Calu3 (cell line): ENCODE results near the gene ADM5. TPM values are rescaled to one million over a fixed set of nuclear protein-coding genes. Genes with fewer than 3 reads are reported as not detected.
A peak's percentile ranks its signal among the peaks of the same experiment; 100 is the strongest.

Experiments
- BruUV-seq: library from RNA; stranded (reverse); fragments of 400-500 nt; replicated peaks from 2 replicates; lab custom pipeline; 2021; lab: Mats Ljungman, UMichigan
- CTCF ChIA-PET: fragments of 300-600 bp; sonication (Branson Sonifier 250); formaldehyde crosslinking; loops from one replicate; lab custom pipeline; 2022; ENCODE audit warnings: antibody characterized with exemption; lab: Charles Lee
- DNase-seq: peaks from one replicate; pipeline ENCODE4 v3.0.0; 2022
- H3K27ac Mint-ChIP-seq: one replicate; pipeline ENCODE4 v1.8.0; 2022; ENCODE audit warnings: mixed read lengths; ENCODE audit not compliant: unreplicated experiment
- H3K27me3 Mint-ChIP-seq: one replicate; pipeline ENCODE4 v1.8.0; 2022; ENCODE audit warnings: mixed read lengths; ENCODE audit not compliant: unreplicated experiment
- H3K36me3 Mint-ChIP-seq: one replicate; pipeline ENCODE4 v1.8.0; 2022; ENCODE audit warnings: mild to moderate bottlenecking, moderate library complexity, mixed read lengths; ENCODE audit not compliant: insufficient read depth, unreplicated experiment
- H3K4me1 Mint-ChIP-seq: one replicate; pipeline ENCODE4 v1.8.0; 2022; ENCODE audit warnings: mild to moderate bottlenecking, low read depth, mixed read lengths; ENCODE audit not compliant: unreplicated experiment
- H3K4me3 Mint-ChIP-seq: one replicate; pipeline ENCODE4 v1.8.0; 2022; ENCODE audit warnings: mild to moderate bottlenecking, low read depth, moderate library complexity, mixed read lengths; ENCODE audit not compliant: unreplicated experiment
- H3K9me3 Mint-ChIP-seq: one replicate; pipeline ENCODE4 v1.8.0; 2022; ENCODE audit warnings: low read depth, mixed read lengths; ENCODE audit not compliant: unreplicated experiment
- CTCF ChIP-seq: fragments of 200-600 bp; IDR thresholded peaks from one replicate; pipeline ENCODE4 v1.8.0; 2022; ENCODE audit warnings: antibody characterized with exemption; ENCODE audit not compliant: unreplicated experiment
- intact Hi-C: fragments of 100-400 bp; cut with micrococcal nuclease; formaldehyde crosslinking; loops from one replicate; pipeline ENCODE4 v1.10.0; 2022; ENCODE audit not compliant: unreplicated experiment
- total RNA-seq: library from RNA; stranded (reverse); gene quantifications from 2 replicates; pipeline ENCODE4 v1.2.3, GENCODE V29; 2022

The ADM5 gene
- total RNA-seq, 1 experiment from 2014 or later = 18.5 TPM

GRCh38 chr19:49680421-49681351 lies 8.7 kb upstream of the ADM5 start:
- Mint-ChIP-seq H3K27me3 (no peaks in the 10 kb centered on the region), H3K4me1 (peaks cover 19% of the 10 kb centered on the region), H3K27ac (peak overlapping the region; percentile 42), H3K36me3 (peaks cover 92% of the 10 kb centered on the region), H3K9me3 (no peaks in the 10 kb centered on the region), H3K4me3 (peak overlapping the region; percentile 89)
- intact Hi-C loops = loop anchor here (5.0 kb wide), 1 partner anchor 108 kb away; no protein-coding TSS in a partner anchor
- peak; percentile 96 for TF ChIP-seq CTCF
- CTCF ChIA-PET = interaction anchor here (0.5 to 1.0 kb wide), 6 partner anchors 17 to 230 kb away, joined by 3 to 5 read pairs (median 4); partner anchors contain the start of genes NOSIP, RRAS and SCAF1
- peak; percentile 97 for DNase-seq
- no TSS peak for BruUV-seq

- no TSS peak for BruUV-seq
- CTCF ChIA-PET = no interaction called here
- Mint-ChIP-seq H3K27me3 (no peaks in the 10 kb centered on the region), H3K27ac (no peak overlapping the region), H3K9me3 (no peaks in the 10 kb centered on the region), H3K4me3 (no peak overlapping the region), H3K36me3 (peaks cover 89% of the 10 kb centered on the region), H3K4me1 (peaks cover 19% of the 10 kb centered on the region)
- no peak for DNase-seq
- intact Hi-C loops = loop anchor here (5.0 kb wide), 1 partner anchor 110 kb away; no protein-coding TSS in a partner anchor
- TF ChIP-seq CTCF = no peak
Measured at GRCh38 chr19:49681830-49682229, 7.6 kb upstream of the ADM5 start.

GRCh38 chr19:49682274-49682673 lies 7.1 kb upstream of the ADM5 start:
- Mint-ChIP-seq H3K27ac (no peak overlapping the region), H3K4me1 (peaks cover 19% of the 10 kb centered on the region), H3K4me3 (no peak overlapping the region), H3K9me3 (no peaks in the 10 kb centered on the region), H3K36me3 (peaks cover 89% of the 10 kb centered on the region), H3K27me3 (no peaks in the 10 kb centered on the region)
- no peak for TF ChIP-seq CTCF
- no peak for DNase-seq
- no TSS peak for BruUV-seq
- CTCF ChIA-PET = no interaction called here
- intact Hi-C loops = loop anchor here (5.0 kb wide), 1 partner anchor 110 kb away; no protein-coding TSS in a partner anchor

GRCh38 chr19:49683814-49684250 lies 5.6 kb upstream of the ADM5 start:
- CTCF ChIA-PET = interaction anchor here (0.7 kb wide), 1 partner anchor 9 kb away, joined by 3 read pairs; no protein-coding TSS in a partner anchor
- no peak for DNase-seq
- H3K4me3 Mint-ChIP-seq = no peak overlapping the region
- intact Hi-C loops = loop anchor here (5.0 kb wide), 1 partner anchor 112 kb away; no protein-coding TSS in a partner anchor
- no peaks in the 10 kb centered on the region for H3K27me3 Mint-ChIP-seq
- peak overlapping the region; percentile 67 for H3K27ac Mint-ChIP-seq
- no TSS peak for BruUV-seq
- H3K36me3 Mint-ChIP-seq = peaks cover 89% of the 10 kb centered on the region
- H3K9me3 Mint-ChIP-seq = no peaks in the 10 kb centered on the region
- no peak for TF ChIP-seq CTCF
- H3K4me1 Mint-ChIP-seq = peaks cover 11% of the 10 kb centered on the region
